WTC11 (cell line): ENCODE results near the gene RAB10. TPM values are rescaled to one million over a fixed set of nuclear protein-coding genes. Genes with fewer than 3 reads are reported as not detected.

Experiments
- ATAC-seq: fragments of 200-7000 bp; cut with Tn5 transposase; 2 replicates; pipeline ENCODE4 v1.10.0; 2021; ENCODE audit warnings: mild to moderate bottlenecking, moderate library complexity
- CTCF ChIA-PET: fragments of 300-600 bp; sonication (Branson Sonifier 250); formaldehyde crosslinking; loops from one replicate; lab custom pipeline; 2021; ENCODE audit warnings: antibody characterized with exemption; lab: Charles Lee
- POLR2A ChIA-PET: fragments of 350-600 bp; sonication (Branson Sonifier 250); formaldehyde crosslinking; loops from one replicate; lab custom pipeline; 2021; ENCODE audit warnings: antibody characterized with exemption; lab: Charles Lee
- DNase-seq: peaks from one replicate; pipeline ENCODE4 v3.0.0; 2021; ENCODE audit warnings: low spot score
- H3K27ac Mint-ChIP-seq: 2 replicates; pipeline ENCODE4 v1.8.0; 2021; ENCODE audit warnings: mixed read lengths
- H3K27me3 Mint-ChIP-seq: 2 replicates; pipeline ENCODE4 v1.8.0; 2021; ENCODE audit warnings: low read depth, mild to moderate bottlenecking, moderate library complexity, mixed read lengths
- H3K36me3 Mint-ChIP-seq: 2 replicates; pipeline ENCODE4 v1.8.0; 2021; ENCODE audit warnings: mixed read lengths
- H3K4me1 Mint-ChIP-seq: 2 replicates; pipeline ENCODE4 v1.8.0; 2022; ENCODE audit warnings: mixed read lengths
- H3K4me3 Mint-ChIP-seq: 2 replicates; pipeline ENCODE4 v1.8.0; 2021; ENCODE audit warnings: mild to moderate bottlenecking, moderate library complexity, mixed read lengths
- H3K9me3 Mint-ChIP-seq: 2 replicates; pipeline ENCODE4 v1.8.0; 2021; ENCODE audit warnings: mixed read lengths
- CREB1 ChIP-seq: sonication (generic); formaldehyde crosslinking; IDR thresholded peaks from 2 replicates; pipeline ENCODE4 v1.8.0; 2023; ENCODE audit warnings: mild to moderate bottlenecking, missing genetic modification reagents
- E2F1 ChIP-seq: sonication (generic); formaldehyde crosslinking; IDR thresholded peaks from 2 replicates; pipeline ENCODE4 v1.8.0; 2022; ENCODE audit warnings: mild to moderate bottlenecking, missing genetic modification reagents
- E2F4 ChIP-seq: sonication (generic); formaldehyde crosslinking; IDR thresholded peaks from 2 replicates; pipeline ENCODE4 v1.8.1; 2022; ENCODE audit warnings: low read depth, mild to moderate bottlenecking, moderate library complexity, missing genetic modification reagents, borderline replicate concordance
- KAT7 ChIP-seq: sonication (generic); formaldehyde crosslinking; IDR thresholded peaks from 2 replicates; pipeline ENCODE4 v1.8.1; 2023; ENCODE audit warnings: missing genetic modification reagents, mild to moderate bottlenecking, borderline replicate concordance
- RELA ChIP-seq: sonication (generic); formaldehyde crosslinking; IDR thresholded peaks from 2 replicates; pipeline ENCODE4 v1.8.1; 2022; ENCODE audit warnings: missing genetic modification reagents, mild to moderate bottlenecking, borderline replicate concordance
- TCF7 ChIP-seq: sonication (generic); formaldehyde crosslinking; IDR thresholded peaks from 2 replicates; pipeline ENCODE4 v1.8.0; 2022; ENCODE audit warnings: mild to moderate bottlenecking, low read depth, missing genetic modification reagents, moderate library complexity
- TEAD4 ChIP-seq: sonication (generic); formaldehyde crosslinking; IDR thresholded peaks from 2 replicates; pipeline ENCODE4 v1.8.0; 2022; ENCODE audit warnings: mild to moderate bottlenecking, missing genetic modification reagents
- ZBTB43 ChIP-seq: sonication (generic); formaldehyde crosslinking; IDR thresholded peaks from 2 replicates; pipeline ENCODE4 v1.8.1; 2023; ENCODE audit warnings: mild to moderate bottlenecking, missing genetic modification reagents
- ZNF121 ChIP-seq: sonication (generic); formaldehyde crosslinking; IDR thresholded peaks from 2 replicates; pipeline ENCODE4 v1.8.0; 2023; ENCODE audit warnings: missing genetic modification reagents
- ZNF263 ChIP-seq: sonication (generic); formaldehyde crosslinking; IDR thresholded peaks from 2 replicates; pipeline ENCODE4 v1.8.1; 2022; ENCODE audit warnings: low read depth, mild to moderate bottlenecking, moderate library complexity, missing genetic modification reagents
- ZNF317 ChIP-seq: sonication (generic); formaldehyde crosslinking; IDR thresholded peaks from 2 replicates; pipeline ENCODE4 v1.8.1; 2023; ENCODE audit warnings: low read depth, mild to moderate bottlenecking, moderate library complexity, missing genetic modification reagents, borderline replicate concordance
- ZNF423 ChIP-seq: fragments of 250-450 bp; sonication (Bioruptor Pico); IDR thresholded peaks from 2 replicates; pipeline ENCODE4 v2.1.2; 2022; ENCODE audit warnings: mild to moderate bottlenecking, moderate library complexity
- ZNF512 ChIP-seq: sonication (generic); formaldehyde crosslinking; IDR thresholded peaks from 2 replicates; pipeline ENCODE4 v1.8.1; 2022; ENCODE audit warnings: missing genetic modification reagents, borderline replicate concordance
- ZSCAN18 ChIP-seq: fragments of 250-450 bp; sonication (Bioruptor Pico); IDR thresholded peaks from 2 replicates; pipeline ENCODE4 v2.1.2; 2022; ENCODE audit warnings: mild to moderate bottlenecking, moderate library complexity
- total RNA-seq: library from RNA; stranded (reverse); gene quantifications from 3 replicates; pipeline ENCODE4 v1.2.3, GENCODE V29; 2021

The RAB10 gene
- total RNA-seq, 1 experiment from 2014 or later = 127 TPM

- DNase-seq (no peak), ATAC-seq (no peak)
- no peaks in the 10 kb centered on the region for H3K9me3 Mint-ChIP-seq
- H3K4me3 Mint-ChIP-seq = peak overlapping the region; percentile 92
- peak overlapping the region; percentile 94 for H3K27ac Mint-ChIP-seq
- H3K27me3 Mint-ChIP-seq = no peaks in the 10 kb centered on the region
- POLR2A ChIA-PET = interaction anchor here (0.5 to 2.2 kb wide), 5 partner anchors 17 to 103 kb away, joined by 3 to 11 read pairs (median 5); partner anchors contain the start of gene KIF3C
- H3K4me1 Mint-ChIP-seq = peaks cover 23% of the 10 kb centered on the region
- H3K36me3 Mint-ChIP-seq = peaks cover 19% of the 10 kb centered on the region
- no peak for TF ChIP-seq ZNF423 (CRISPR knock-in tag)
- no peak for TF ChIP-seq KAT7 (CRISPR knock-in tag)
- no peak for TF ChIP-seq RELA
- TF ChIP-seq ZSCAN18 (CRISPR knock-in tag) = no peak
- no peak for TF ChIP-seq ZNF512 (CRISPR knock-in tag)
- TF ChIP-seq ZBTB43 (CRISPR knock-in tag) = no peak
- TF ChIP-seq TCF7 (CRISPR knock-in tag) = no peak
- no peak for TF ChIP-seq ZNF121
- TF ChIP-seq E2F4 (CRISPR knock-in tag) = no peak
- no peak for TF ChIP-seq TEAD4 (CRISPR knock-in tag)
- CTCF ChIA-PET = interaction anchor here (1.0 to 2.0 kb wide), 6 partner anchors 29 to 150 kb away, joined by 3 to 7 read pairs (median 4); no protein-coding TSS in a partner anchor
Observed at GRCh38 chr2:26034637-26034992, 731 bp downstream of the RAB10 start.

- Mint-ChIP-seq H3K36me3 (peaks cover 20% of the 10 kb centered on the region), H3K27me3 (no peaks in the 10 kb centered on the region), H3K9me3 (no peaks in the 10 kb centered on the region), H3K4me1 (peaks cover 25% of the 10 kb centered on the region), H3K4me3 (peak overlapping the region; percentile 92), H3K27ac (peak overlapping the region; percentile 94)
- DNase-seq = no peak
- TF ChIP-seq ZNF317 (CRISPR knock-in tag) (no peak), ZNF263 (CRISPR knock-in tag) (no peak), CREB1 (CRISPR knock-in tag) (no peak), E2F1 (no peak)
- ChIA-PET POLR2A (interaction anchor here (0.5 to 1.1 kb wide), 2 partner anchors 38 to 40 kb away, joined by 4 to 5 read pairs; no protein-coding TSS in a partner anchor), CTCF (interaction anchor here (1.1 to 2.0 kb wide), 5 partner anchors 28 to 150 kb away, joined by 3 to 7 read pairs (median 5); no protein-coding TSS in a partner anchor)
- no peak for ATAC-seq
Observed at GRCh38 chr2:26035090-26035743, 1.3 kb downstream of the RAB10 start.
